ENCODE measurements around the gene AXIN1. TPM values are rescaled to one million over a fixed set of nuclear protein-coding genes. Genes with fewer than 3 reads are reported as not detected.

Gene AXIN1
- total RNA-seq, 1 experiment from 2014 or later = 43.7 TPM

DNA sequence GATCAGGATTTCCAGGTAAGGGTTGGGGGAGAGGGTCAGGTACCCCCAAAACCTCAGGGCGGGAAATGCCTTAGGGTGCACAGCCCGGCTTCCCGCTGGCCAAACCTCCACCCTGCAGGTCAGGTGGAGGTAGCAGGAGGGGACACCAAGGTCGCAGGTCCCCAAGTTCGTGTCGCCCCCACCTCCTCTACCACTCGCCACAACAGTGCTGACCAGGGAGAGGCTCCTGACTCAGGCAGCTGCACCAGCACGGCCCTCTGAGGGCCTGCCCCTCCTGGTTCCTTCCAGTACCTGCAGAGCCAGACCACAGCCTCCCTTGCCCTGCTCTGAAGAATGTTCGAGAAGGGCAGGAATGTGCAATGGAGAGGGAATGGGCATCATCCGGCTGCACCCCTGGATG is 14.0 kb upstream of the AXIN1 start:
- Mint-ChIP-seq H3K4me1 (ENCODE audit: insufficient read depth, unreplicated experiment) (no peaks in the 10 kb centered on the region), H3K36me3 (ENCODE audit: insufficient read depth, unreplicated experiment) (peaks cover 23% of the 10 kb centered on the region), H3K27me3 (ENCODE audit: insufficient read depth, unreplicated experiment) (no peaks in the 10 kb centered on the region), H3K9me3 (ENCODE audit: unreplicated experiment) (no peaks in the 10 kb centered on the region), H3K27ac (ENCODE audit: low read depth, unreplicated experiment) (no peak overlapping the region), H3K4me3 (ENCODE audit: unreplicated experiment) (no peak overlapping the region)
- BruUV-seq (replicated peaks) = no TSS peak
- CTCF ChIA-PET = interaction anchor here (1.2 kb wide), 1 partner anchor 11 kb away, joined by 5 read pairs; no protein-coding TSS in a partner anchor
- DNase-seq (ENCODE audit: unreplicated experiment) = no peak
- POLR2A ChIA-PET = no interaction called here
- TF ChIP-seq, protein P1, sequence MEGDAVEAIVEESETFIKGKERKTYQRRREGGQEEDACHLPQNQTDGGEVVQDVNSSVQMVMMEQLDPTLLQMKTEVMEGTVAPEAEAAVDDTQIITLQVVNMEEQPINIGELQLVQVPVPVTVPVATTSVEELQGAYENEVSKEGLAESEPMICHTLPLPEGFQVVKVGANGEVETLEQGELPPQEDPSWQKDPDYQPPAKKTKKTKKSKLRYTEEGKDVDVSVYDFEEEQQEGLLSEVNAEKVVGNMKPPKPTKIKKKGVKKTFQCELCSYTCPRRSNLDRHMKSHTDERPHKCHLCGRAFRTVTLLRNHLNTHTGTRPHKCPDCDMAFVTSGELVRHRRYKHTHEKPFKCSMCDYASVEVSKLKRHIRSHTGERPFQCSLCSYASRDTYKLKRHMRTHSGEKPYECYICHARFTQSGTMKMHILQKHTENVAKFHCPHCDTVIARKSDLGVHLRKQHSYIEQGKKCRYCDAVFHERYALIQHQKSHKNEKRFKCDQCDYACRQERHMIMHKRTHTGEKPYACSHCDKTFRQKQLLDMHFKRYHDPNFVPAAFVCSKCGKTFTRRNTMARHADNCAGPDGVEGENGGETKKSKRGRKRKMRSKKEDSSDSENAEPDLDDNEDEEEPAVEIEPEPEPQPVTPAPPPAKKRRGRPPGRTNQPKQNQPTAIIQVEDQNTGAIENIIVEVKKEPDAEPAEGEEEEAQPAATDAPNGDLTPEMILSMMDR (IDR thresholded peaks at IDR 0.05; ENCODE audit: unreplicated experiment) = no peak
- intact Hi-C loops (cut with micrococcal nuclease) = no loop called here

DNA sequence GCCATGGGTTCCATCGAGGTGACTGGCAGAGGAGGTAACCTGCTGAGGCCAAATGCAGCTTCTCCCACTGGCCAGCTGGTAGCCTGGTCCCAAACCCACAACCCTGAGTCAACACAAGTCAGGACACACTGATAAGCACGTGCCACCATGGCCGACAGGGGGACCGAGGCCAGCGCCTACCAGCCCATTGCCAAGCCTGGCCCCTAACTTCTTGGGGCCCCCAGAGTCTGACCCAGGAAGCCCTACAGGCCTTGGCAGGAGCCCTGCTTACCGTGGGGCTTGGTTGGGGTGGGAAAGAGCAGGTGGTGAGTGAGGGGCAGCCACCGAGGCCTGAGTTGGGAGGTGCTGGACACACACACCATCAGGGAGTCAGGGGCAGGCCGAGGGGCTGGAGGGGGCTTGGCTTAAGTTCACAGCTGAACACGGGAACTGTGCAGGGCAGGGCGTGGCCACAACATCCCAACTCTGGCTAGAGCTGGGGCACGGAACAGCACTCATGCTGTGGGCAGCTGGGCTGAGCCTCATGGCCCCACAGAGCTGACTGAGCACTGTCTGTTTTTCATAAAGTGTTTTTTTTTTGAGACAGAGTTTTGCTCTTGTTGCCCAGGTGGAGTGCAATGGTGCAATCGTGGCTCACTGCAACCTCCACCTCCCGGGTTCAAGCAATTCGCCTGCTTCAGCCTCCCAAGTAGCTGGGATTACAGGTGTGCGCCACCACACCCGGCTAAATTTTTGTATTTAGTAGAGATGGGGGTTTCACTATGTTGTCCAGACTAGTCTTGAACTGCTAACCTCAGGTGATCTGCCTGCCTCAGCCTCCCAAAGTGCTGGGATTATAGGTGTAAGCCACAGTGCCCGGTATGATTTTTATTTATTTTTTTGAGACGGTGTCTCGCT is 12.3 kb upstream of the AXIN1 start:
- Mint-ChIP-seq H3K4me3 (ENCODE audit: unreplicated experiment) (no peak overlapping the region), H3K36me3 (ENCODE audit: insufficient read depth, unreplicated experiment) (peaks cover 15% of the 10 kb centered on the region), H3K27ac (ENCODE audit: low read depth, unreplicated experiment) (peak overlapping the region; percentile 51), H3K4me1 (ENCODE audit: insufficient read depth, unreplicated experiment) (no peaks in the 10 kb centered on the region), H3K27me3 (ENCODE audit: insufficient read depth, unreplicated experiment) (no peaks in the 10 kb centered on the region), H3K9me3 (ENCODE audit: unreplicated experiment) (no peaks in the 10 kb centered on the region)
- no TSS peak for BruUV-seq (replicated peaks)
- TF ChIP-seq, protein P1 (IDR thresholded peaks at IDR 0.05; ENCODE audit: unreplicated experiment) = no peak
- CTCF ChIA-PET = interaction anchor here (0.6 to 1.4 kb wide), 5 partner anchors 240 to 299 kb away, joined by 3 to 7 read pairs (median 4); no protein-coding TSS in a partner anchor
- no peak for DNase-seq (ENCODE audit: unreplicated experiment)
- POLR2A ChIA-PET = interaction anchor here (0.7 to 1.1 kb wide), 2 partner anchors 77 to 130 kb away, joined by 4 read pairs; partner anchors contain the start of gene FAM234A
- intact Hi-C loops (cut with micrococcal nuclease) = no loop called here

DNA sequence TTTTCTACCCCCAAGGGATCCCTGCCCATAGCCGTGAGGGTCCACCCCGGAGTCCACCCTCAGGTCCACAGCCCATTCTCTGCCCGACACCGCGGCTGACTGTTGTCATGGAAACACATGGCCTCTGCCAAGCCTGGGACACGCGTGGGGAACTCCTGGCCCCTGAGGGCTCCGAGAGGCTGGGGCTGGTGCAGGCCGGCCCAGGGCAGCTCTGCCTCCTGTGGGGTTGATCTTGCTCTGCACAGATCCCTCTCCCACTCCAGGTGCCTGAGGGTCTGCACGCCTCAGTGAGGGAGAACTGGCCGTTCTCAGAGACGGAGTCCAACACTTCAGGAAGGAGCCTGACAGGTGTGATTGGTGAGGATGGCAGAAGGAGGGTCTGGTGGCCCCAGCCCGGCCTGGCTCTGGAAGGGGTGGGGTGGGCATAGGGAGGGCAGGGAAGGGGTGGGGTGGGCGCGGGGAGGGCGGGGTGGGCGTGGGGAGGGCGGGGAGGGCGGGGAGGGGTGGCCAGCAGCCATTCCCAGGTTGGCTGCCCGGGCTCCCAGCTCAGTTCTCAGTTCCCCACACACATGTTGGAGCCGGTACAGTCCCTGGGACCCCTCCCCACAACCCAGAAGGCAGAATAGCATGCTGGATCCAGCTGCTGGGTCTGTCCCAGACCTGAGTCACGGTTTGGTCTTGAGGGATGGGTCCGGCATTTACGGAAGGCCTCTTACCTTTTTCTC is 11.4 kb upstream of the AXIN1 start:
- POLR2A ChIA-PET = interaction anchor here (0.7 kb wide), 1 partner anchor 78 kb away, joined by 4 read pairs; no protein-coding TSS in a partner anchor
- CTCF ChIA-PET = interaction anchor here (0.6 to 2.3 kb wide), 7 partner anchors 14 to 267 kb away, joined by 3 to 8 read pairs (median 3); no protein-coding TSS in a partner anchor
- no peak for DNase-seq (ENCODE audit: unreplicated experiment)
- Mint-ChIP-seq H3K4me3 (ENCODE audit: unreplicated experiment) (no peak overlapping the region), H3K27me3 (ENCODE audit: insufficient read depth, unreplicated experiment) (no peaks in the 10 kb centered on the region), H3K4me1 (ENCODE audit: insufficient read depth, unreplicated experiment) (no peaks in the 10 kb centered on the region), H3K27ac (ENCODE audit: low read depth, unreplicated experiment) (peak overlapping the region; percentile 51), H3K36me3 (ENCODE audit: insufficient read depth, unreplicated experiment) (peaks cover 12% of the 10 kb centered on the region), H3K9me3 (ENCODE audit: unreplicated experiment) (no peaks in the 10 kb centered on the region)
- TF ChIP-seq, protein P1 (IDR thresholded peaks at IDR 0.05; ENCODE audit: unreplicated experiment) = no peak
- BruUV-seq (replicated peaks) = no TSS peak
- intact Hi-C loops (cut with micrococcal nuclease) = loop anchor here (2.0 kb wide), 1 partner anchor 135 kb away; the partner anchor contains the start of gene LUC7L
